GM19043 (cell line): ENCODE data around the gene CHST15.
"Not testable (repeated sequence)": the region's sequence is repeated elsewhere in the genome, so short reads cannot be mapped to it uniquely, and the experiment has no call there.

ENCODE experiments used
- ATAC-seq: cut with Tn5 transposase; IDR thresholded peaks from one replicate; pipeline ENCODE4 v1.9.1; 2021; ENCODE audit warnings: low read depth; ENCODE audit not compliant: unreplicated experiment

CHST15 gene

GRCh38 chr10:124100651-124101050 lies 7.3 kb upstream of the CHST15 start:
- ATAC-seq: not testable (repeated sequence)

- ATAC-seq: no peak
These were observed 6.7 kb upstream of the CHST15 start for GRCh38 chr10:124100124-124100523.

- ATAC-seq: no peak
These were observed 6.2 kb upstream of the CHST15 start for GRCh38 chr10:124099604-124100003.

GRCh38 chr10:124098575-124098974 lies 5.2 kb upstream of the CHST15 start:
- no peak for ATAC-seq

DNA sequence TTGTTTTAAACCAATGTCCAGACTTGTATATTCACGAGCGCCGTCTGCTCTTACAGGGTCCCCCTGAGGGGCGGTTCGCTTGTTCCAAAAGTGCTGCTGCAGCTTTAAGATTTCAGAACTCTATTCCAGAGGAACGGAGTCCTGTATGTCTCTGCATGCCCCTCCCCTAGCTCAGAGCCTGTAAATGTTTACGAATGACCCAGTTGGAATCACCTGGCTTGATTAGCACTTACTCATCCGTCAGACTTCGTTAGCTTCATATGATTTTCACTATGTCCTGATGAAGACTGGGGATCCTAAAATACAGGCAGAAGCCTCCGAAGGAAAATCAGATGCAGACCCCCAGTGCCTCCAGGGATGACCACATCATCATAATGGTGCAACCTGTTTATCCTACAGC lies 4.5 kb upstream of the CHST15 start:
- no peak for ATAC-seq

GRCh38 chr10:124096494-124096893 lies 3.1 kb upstream of the CHST15 start:
- no peak for ATAC-seq

- ATAC-seq: not testable (repeated sequence)
These were observed 2.4 kb upstream of the CHST15 start for GRCh38 chr10:124095801-124096200.

DNA sequence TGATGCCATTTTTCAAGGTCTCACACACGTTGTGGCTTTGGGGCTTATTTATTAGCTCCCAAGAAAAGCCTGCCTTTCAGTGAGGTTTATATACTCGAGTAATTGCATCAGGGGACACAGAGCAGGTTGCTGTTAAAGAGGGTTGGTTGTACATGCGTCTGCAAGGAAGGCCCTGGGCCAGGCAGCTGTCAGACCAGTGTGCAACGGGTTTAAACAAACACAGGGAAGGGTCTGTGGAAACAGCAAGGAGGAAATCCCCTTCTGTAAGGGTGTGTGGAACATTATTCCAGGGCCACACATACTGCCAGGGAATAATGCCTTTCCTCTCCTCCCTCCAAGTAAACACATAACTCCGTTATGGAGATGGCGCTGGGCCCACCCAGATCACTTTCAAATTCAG lies 1.7 kb upstream of the CHST15 start:
- no peak for ATAC-seq

DNA sequence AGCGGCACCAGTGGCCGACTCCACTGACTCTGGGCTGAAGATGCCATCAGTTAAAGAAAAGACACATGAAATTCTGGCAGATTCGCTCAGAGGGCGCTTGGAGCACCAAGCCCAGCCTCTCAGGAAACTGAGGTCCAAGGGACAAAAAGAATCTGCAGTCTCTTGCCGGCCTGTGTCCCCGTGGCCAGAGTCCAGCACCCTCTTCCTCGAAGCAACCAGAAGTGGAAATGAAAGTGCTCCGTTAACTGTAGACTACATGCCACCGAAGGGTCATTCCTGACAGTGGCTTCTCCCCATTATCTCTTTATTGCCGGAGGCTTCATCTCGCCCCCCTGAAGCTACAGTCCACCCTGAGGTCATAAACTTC lies 1.0 kb upstream of the CHST15 start:
- ATAC-seq: no peak

GRCh38 chr10:124093774-124094418 lies 498 bp upstream of the CHST15 start:
- not testable (repeated sequence) for ATAC-seq

DNA sequence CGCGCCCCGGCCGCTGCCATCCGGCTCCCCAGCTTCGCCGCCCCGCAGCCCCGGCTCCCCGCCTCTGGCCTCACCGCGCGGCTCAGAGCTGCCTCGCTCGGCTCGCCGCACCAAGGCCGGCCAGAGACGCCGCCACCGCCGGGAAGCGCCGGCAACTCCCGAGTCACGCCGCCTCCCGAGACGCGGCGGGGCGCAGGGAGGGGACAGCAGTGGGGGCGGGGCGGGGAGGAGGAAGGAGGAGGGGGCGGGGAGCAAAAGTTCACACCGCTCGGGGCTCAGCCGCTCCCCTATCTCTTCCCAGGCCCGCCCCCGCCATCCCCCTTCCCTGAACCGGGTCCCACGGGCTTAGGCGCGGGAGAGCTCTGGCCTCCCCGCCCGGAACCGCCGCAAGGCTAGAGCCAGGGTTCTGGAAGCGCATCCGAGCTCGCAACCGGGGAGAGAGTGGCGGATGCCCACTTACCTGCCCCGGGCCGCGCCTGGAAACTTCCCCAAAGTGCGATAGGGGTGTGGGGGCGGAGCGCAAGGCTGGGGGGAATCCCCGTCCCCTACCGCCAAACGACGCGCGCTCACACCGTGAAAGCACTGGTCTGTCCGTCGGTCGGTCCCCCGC lies 1.0 kb downstream of the CHST15 start:
- ATAC-seq: no peak

DNA sequence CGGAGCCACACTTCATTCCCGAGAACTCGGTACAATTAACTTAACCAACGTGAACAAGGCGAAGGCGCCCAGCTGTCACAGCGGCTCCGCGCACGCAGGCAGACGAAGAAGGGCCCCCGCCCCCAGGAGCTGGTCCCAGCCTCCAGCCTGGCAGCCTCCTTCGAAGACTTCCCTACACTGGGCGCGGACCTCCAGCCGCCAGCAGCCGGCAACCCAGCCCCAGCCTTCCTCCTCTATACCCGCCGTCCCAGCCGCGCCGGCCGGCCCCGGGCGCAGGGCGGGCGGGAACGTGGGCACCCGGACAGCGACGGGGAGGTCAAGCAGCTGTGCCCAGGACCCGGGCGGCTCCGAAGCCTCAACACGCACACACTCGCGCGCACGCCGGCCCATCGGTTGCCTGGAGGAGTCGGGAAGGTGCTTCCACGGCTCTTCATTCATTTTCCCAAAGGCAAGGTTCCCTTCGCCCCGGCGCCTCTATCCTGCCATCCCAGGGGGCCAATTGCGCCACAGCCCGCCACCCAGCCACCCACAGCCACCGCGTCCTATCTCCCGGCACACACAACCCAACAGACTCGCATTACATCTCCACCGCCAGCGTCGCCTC lies 1.6 kb downstream of the CHST15 start:
- ATAC-seq: no peak

GRCh38 chr10:124090601-124091209 lies 2.7 kb downstream of the CHST15 start:
- ATAC-seq: no peak

DNA sequence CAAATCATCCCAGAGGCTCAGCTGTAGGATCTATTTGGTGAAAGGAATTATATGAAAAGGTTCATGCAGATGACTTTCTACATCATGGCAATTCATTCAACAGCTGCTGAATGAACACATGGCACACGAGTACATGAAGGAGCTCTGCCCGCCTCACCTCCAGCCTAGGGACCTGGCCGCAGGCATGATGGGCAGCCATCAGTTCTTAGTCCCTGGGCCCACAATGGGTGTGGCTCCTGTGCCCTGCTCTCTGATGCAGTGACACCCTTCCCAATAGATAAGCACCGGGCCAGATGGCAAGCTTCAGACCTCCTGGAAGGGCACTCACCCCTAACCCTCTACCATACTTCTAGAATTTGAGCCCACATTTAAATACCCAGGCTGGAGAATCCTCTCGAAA lies 3.5 kb downstream of the CHST15 start:
- ATAC-seq: no peak

- no peak for ATAC-seq
These were observed 4.5 kb downstream of the CHST15 start for GRCh38 chr10:124088915-124089314.

- ATAC-seq: no peak
These were observed 5.4 kb downstream of the CHST15 start for GRCh38 chr10:124087672-124088634.

GRCh38 chr10:124086787-124087671 lies 6.4 kb downstream of the CHST15 start:
- ATAC-seq: no peak

DNA sequence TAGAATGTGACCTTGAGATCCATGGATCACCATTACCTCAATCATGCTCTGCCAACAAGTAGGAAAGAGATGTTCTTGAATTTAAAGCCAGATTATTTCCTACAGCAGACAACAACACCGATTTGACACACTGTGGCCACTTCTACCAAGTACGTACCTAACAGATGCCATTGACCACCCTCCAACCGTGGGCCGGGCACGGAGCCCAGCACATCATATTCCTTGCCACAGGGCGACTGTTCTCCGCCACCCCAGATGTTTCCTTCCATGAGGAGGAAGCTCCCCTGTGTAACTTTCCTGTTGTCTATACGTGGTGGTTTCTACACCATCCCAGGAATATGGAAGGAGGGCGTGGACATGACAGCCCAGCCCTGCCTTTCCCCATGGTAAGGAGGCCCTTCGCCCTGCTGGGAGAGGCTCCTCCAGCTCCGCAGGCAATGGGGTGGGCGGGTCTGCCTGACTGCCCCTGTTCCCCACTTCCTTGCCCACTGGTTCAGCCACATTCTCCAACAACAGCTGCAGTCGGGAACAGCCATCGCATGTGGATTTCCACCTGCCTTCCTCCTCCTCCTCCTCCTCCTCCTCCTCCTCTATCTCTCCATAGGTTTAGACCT lies 7.2 kb downstream of the CHST15 start:
- no peak for ATAC-seq

- ATAC-seq: no peak
These were observed 7.7 kb downstream of the CHST15 start for GRCh38 chr10:124085680-124086079.
